D721Med (cell line): ENCODE results near the gene FARS2.

Experiments used
- DNase-seq: peaks from one replicate; pipeline ENCODE4 v3.0.0; 2011; ENCODE audit warnings: low spot score; ENCODE audit not compliant: insufficient read length
- FAIRE-seq: peaks from 2 replicates; lab custom pipeline; 2011; peaks lifted over from hg19 to GRCh38; lab: Jason Lieb, UNC
- TF ChIP-seq, protein P1 (sequence below): IDR thresholded peaks from 2 replicates; pipeline ENCODE4 v1.5.1; 2012; ENCODE audit warnings: mild to moderate bottlenecking, control low read depth; ENCODE audit not compliant: insufficient read depth; ENCODE audit errors: missing control alignments

The FARS2 gene

GRCh38 chr6:5704708-5705107, 443.4 kb downstream of the FARS2 start:
- TF ChIP-seq, protein P1, sequence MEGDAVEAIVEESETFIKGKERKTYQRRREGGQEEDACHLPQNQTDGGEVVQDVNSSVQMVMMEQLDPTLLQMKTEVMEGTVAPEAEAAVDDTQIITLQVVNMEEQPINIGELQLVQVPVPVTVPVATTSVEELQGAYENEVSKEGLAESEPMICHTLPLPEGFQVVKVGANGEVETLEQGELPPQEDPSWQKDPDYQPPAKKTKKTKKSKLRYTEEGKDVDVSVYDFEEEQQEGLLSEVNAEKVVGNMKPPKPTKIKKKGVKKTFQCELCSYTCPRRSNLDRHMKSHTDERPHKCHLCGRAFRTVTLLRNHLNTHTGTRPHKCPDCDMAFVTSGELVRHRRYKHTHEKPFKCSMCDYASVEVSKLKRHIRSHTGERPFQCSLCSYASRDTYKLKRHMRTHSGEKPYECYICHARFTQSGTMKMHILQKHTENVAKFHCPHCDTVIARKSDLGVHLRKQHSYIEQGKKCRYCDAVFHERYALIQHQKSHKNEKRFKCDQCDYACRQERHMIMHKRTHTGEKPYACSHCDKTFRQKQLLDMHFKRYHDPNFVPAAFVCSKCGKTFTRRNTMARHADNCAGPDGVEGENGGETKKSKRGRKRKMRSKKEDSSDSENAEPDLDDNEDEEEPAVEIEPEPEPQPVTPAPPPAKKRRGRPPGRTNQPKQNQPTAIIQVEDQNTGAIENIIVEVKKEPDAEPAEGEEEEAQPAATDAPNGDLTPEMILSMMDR: no peak
- no peak for DNase-seq
- FAIRE-seq: no peak

GRCh38 chr6:5705252-5705651, 443.9 kb downstream of the FARS2 start:
- DNase-seq (no peak), FAIRE-seq (no peak)
- TF ChIP-seq, protein P1: no peak

DNA sequence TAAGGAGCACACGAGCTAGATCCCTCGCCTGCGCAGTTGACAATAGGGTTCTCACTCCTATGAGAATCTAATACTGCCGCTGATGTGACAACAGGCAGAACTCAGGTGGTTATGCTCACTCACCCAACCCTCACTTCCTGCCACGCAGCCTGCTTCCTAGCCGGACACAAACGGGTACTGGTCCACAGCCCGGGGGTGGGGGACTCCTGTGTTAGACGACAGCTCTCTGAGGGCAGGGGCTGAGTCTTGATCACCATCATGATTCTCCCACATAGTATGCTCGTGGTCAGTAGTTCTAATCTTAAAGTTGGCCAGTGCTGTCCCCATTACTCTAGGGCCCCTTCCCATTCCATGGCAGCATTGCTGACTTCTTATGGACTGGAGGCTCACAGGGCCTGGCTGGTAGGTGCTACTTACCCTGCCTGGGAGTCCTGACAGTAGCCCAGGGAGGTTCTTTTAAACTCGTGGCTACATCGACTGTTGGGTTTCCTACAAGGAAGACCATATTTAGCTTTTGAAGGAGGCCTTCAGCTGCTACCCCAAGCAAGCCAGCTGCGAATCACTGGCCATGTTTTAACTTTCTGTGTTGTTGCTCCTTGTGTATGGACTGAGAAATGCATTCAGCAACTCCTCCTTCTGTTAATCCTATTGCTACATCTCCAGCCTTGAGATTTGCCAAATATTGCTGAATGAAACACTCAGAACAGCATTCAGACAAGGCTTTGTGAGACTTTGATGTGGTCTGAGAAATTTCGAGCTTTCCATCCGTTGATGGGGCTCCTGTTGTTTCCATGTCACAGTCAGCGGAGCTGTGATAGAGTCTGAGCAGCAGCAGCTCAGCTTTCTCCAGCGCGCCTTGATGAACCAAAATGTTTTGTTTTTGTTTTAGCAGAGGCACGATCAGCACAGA, 445.1 kb downstream of the FARS2 start:
- FAIRE-seq (no peak), DNase-seq (no peak)
- TF ChIP-seq, protein P1: no peak

- FAIRE-seq (no peak), DNase-seq (no peak)
- TF ChIP-seq, protein P1: no peak
Measured at GRCh38 chr6:5707281-5708045, 446.1 kb downstream of the FARS2 start.

DNA sequence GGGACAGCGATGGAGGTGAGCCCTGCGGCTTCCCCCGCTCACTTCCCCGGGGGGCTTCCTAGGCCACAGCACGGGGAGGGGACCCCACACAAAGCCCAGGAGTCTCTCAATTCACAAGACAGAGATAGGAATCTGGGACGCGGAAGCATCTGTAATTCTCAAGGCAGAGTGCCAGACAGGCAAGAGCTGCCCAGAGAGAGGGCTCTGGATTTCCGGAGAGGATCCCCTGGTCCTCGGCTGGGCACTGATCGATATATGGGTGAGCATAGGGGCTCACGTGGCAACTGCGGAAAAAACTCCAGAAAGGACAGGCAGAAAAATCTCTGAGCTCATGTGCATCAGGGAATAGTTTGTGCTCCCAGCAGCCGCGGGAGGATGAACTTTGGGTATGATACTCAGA, 449.2 kb downstream of the FARS2 start:
- DNase-seq (no peak), FAIRE-seq (no peak)
- TF ChIP-seq, protein P1: no peak

DNA sequence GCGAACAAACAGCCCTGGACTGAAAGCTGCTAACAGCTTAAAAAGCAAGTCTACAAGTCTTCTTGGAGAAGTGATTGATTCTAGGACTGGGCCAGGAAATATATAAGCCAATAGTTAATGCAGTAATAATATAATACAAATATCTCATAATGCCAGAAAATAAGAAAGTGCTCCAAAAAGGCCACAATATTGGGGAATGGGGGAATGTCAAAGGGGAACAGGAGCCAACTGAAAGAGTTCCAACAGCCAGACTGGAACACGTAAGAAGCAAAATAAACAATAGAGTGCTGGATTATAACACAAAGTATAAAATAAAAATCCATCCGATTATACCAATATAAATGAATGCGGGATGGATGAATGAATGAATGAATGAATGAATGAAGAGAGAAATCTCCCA, 449.6 kb downstream of the FARS2 start:
- TF ChIP-seq, protein P1: no peak
- DNase-seq (no peak), FAIRE-seq (no peak)
